ENCODE data around the gene MYG1.

- TF ChIP-seq EZH2 (IDR thresholded peaks at IDR 0.05) (no peak), POLR2AphosphoS5 (IDR thresholded peaks at IDR 0.05; ENCODE audit: borderline replicate concordance, low read depth, low read length) (no peak)
Measured at GRCh38 chr12:53328043-53328435, 28.5 kb downstream of the MYG1 start.

All from SK-N-MC (cell line).